MV-4-11 (cell line): ENCODE results near the gene NRP2.
A peak's percentile ranks its signal among the peaks of the same experiment; 100 is the strongest.

Experiments used
- DNase-seq: peaks from one replicate; lab custom pipeline; 2025; lab: John Stamatoyannopoulos, UW

NRP2 gene

GRCh38 chr2:205660521-205661124 is 21.7 kb upstream of the NRP2 start:
- DNase-seq: no peak

GRCh38 chr2:205661281-205661680 is 21.0 kb upstream of the NRP2 start:
- no peak for DNase-seq

DNA sequence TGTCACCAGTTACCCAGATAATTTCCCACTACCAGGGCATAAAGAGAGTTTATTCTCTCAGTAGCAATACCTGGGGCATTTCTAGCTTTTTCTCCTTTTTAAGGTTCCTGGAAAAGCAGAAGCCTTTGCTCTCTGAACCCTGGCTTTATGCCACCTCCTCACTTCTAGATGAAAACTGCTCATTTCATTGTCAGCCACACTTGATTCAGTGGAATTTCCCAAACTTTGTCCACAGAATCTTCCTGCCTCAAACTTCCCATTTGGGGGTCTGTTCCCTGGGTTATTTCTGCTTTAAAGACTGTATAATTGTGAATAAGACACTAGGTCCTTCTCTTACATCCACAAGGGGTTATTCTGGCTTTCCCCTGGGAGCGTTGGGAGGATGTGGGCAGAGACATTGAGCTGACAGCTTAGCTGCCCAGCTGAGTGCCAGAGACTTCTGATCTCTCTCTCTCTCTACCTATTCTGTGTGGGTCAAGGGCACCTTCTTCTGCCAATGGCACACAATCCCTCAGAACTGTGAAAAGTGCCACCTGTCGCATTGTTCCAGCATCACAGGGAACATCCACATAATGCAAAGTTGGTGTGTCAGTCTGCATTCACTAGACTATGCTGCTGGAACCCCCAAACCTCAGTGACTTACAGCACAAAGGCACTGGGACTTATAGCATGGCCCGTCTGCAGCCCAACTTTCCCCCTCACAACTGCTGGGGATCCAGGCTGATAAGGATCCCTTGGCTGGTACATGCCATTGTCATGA is 19.9 kb upstream of the NRP2 start:
- no peak for DNase-seq

- no peak for DNase-seq
Observed at GRCh38 chr2:205665791-205666190, 16.5 kb upstream of the NRP2 start.

- no peak for DNase-seq
Observed at GRCh38 chr2:205670292-205670691, 12.0 kb upstream of the NRP2 start.

DNA sequence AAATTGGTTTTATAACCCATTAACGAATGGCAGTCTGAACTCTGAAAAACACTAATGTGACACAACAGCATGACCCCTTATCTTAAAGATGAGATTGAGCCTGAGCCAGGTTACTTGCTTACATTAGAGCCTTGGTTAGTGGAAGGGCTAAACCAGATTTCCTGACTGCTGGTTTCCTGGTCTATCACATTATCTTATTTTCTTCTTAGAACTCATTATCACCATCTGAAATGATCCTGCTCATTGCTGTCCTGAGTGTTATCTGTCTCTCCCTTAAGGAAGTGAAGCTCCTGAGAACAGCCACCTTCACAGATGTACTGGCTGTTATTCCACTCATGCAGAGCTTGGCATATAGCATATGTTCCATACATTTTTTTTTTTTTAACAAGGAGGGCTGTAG is 9.0 kb upstream of the NRP2 start:
- DNase-seq: no peak

GRCh38 chr2:205675861-205676516 is 6.3 kb upstream of the NRP2 start:
- peak; percentile 42 for DNase-seq

DNA sequence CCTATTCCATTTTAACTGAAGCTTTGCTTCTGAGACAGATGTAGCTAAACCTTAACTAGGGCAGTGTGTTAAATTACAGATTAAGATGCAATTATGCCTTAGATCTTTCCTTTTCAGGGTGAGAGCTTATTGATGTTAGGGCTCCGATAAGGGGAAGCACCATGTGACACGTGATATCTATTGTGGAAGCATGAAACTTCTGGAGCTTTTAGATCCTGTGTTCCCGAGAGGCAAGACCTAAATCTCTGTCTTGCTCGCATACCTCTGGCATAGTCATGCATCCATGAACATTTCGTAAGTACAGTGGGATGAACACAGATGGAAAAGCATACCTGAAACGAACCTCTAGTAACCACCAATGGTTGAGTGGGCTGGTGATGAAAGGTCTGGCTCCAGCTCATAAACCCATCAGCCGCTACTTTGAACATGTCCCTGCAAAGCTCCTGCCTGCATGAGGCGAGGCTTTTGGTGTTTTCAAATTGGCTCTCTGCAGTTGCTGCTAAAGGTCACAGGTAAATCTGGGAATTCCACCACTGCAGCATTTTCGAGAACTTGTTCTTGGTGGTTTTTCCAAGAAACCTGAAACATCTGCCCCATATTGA is 3.7 kb upstream of the NRP2 start:
- no peak for DNase-seq

- no peak for DNase-seq
Observed at GRCh38 chr2:205679410-205680009, 2.8 kb upstream of the NRP2 start.

DNA sequence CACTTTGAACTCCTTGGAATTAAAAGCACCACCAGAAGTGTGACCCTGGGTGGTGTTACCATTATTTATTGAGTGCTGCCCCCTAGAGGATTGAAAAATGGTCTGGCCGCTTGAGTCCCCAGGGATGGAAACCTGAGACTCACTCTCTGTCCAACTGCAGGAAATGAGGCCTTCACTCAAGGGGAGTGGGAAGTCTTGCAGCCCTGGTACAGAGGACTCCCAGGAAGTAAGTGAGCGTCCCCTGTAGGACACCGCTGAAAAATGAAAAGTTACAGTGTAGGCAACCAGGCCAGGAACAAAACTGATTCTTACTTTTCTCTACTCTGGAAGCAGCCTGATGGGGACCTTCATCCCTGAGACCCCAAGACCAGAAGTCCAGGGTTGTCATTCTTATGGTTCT is 2.2 kb upstream of the NRP2 start:
- DNase-seq: peak; percentile 60

- no peak for DNase-seq
Observed at GRCh38 chr2:205680903-205681302, 1.4 kb upstream of the NRP2 start.

DNA sequence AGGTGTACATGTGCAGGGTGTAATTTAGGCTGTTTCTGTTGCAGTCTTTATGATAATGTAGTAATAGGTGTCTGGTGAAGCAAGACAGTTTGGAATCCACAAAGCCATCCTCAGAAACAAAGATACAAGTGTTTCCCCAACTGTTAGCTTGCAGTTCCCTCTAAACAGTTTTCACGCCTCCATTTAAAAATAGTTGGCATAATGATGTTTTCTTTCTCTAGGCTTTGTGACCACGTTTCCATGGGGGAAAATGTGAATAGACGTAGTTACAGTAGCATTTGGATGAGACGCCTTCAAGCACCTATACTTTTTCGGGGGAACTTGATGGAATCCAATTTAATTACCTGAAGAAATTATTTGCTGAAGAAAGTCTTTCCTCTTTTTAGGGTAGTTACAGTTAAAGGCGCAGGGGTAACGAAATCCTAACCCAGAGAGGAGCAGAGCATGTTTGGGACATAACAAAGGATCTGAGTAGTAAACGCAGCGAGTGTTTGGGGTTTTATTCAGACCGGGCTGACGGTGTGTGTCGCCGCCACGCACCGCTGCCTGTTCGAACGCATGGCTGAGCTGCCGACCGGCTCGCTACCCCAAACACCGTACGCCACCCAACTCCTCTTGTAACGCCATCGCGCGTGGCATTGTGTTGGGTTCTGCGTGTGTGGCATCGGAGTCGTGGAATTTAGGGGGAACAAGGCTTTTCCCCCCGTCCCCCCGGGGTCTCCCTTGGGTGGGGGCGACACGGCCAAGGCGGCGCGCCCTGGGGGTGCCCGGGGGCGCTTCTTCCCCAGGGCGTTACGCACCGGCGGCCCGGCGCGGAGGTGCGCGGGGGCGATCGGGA is 681 bp upstream of the NRP2 start:
- no peak for DNase-seq

- no peak for DNase-seq
Observed at GRCh38 chr2:205682971-205683501, 735 bp downstream of the NRP2 start.

DNA sequence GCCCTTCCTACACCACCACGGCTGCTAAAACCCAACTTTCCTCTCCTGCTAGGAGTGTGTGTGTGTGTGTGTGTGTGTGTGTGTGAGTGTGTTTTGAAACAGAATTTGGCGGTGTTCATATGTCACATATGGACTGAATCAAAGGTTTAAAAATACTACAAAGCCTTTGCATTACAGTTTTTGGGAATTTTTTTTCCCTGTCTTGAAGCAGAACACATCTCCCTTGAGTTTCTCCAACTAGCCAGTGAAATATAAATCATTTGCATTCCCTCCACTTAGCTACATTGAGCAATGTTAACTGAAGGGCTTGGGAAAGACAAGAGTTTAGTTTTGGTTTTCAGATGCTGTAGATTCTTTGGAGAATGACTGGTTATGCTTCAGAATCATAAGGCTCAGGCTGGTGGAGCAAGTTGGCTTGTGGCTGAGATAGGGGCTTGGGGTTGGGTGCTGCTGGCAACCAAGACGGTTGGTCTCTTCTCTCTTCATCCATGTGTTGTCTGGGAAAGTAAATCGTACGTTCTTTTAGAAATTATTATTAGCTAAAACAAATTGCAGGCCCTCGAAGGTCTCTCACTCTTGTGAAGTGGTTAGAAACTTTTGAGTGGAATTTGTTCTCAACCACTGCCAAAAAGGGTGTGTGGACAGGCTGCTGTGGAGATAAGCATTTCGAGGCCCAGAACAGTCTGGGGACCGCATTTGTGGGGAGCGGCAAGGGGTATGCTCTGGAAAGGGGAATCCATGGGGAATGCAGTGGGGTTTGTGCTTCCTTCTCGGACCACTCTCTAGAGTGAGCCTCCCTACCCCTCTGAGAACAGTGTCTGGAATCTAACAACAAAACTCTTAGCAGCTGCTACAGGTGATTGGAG is 1.4 kb downstream of the NRP2 start:
- DNase-seq: no peak

GRCh38 chr2:205684871-205685313 is 2.6 kb downstream of the NRP2 start:
- no peak for DNase-seq

GRCh38 chr2:205685314-205686055 is 3.2 kb downstream of the NRP2 start:
- no peak for DNase-seq

- DNase-seq: no peak
Observed at GRCh38 chr2:205686056-205686782, 3.9 kb downstream of the NRP2 start.

DNA sequence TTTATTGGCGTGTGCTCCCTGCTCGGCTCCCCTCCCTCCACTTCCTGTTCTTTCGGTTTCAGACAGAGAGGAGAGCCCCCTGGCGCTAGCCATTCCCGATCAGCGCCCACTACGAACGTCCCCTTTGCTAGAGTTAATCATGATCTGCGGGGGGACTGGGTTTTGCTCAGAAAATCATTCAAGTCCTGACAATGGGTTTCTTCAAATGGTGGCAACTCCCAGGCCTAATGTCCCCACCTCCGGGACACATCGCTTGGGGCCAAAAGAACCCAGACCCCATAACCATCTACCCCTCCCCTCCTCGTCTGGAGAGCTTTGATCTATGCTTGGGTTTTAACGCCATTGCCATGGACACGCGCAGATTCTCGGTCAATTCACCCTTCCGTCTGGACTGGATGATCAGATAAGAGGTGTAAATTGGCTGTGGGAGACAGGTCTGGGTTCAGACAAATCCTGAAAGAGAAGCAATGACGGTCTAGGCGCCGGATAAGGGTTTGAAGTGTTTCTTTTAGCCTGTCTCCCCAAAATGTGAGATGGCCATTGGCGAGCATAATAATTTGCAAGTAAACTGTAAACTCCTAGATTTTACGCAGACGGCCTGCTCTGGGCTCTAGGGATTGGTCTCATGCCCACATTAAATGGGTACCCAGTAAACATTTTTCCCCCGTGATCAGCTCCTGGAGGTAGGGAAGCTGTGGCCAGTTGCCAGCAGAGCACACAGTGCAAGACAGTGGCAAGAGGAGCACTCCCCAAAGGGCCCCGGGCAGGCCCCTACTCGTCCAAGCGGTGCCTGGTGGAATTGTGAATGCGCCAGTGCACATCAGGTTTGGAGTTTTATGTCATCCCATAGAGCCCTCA is 4.7 kb downstream of the NRP2 start:
- DNase-seq: no peak
